T-helper 1 cell treated with Interleukin-12 subunit alpha and Interleukin-12 subunit beta and Interleukin-4 antibody, amounts not matched to agents 30 μg/mL and 1 μg/mL, for 36 hours (primary cell): ENCODE results near the gene BRICD5.

Experiments
- H3K27ac Mint-ChIP-seq: one replicate; pipeline ENCODE4 v1.8.0; 2021; ENCODE audit warnings: mild to moderate bottlenecking, mixed read lengths
- H3K27me3 Mint-ChIP-seq: one replicate; pipeline ENCODE4 v1.8.0; 2021; ENCODE audit warnings: low read depth, mixed read lengths
- H3K36me3 Mint-ChIP-seq: one replicate; pipeline ENCODE4 v1.8.0; 2021; ENCODE audit warnings: low read depth, mixed read lengths
- H3K4me1 Mint-ChIP-seq: one replicate; pipeline ENCODE4 v1.8.0; 2021; ENCODE audit warnings: low read depth, mixed read lengths
- H3K4me3 Mint-ChIP-seq: one replicate; pipeline ENCODE4 v1.8.0; 2021; ENCODE audit warnings: mild to moderate bottlenecking, moderate library complexity, mixed read lengths
- H3K9me3 Mint-ChIP-seq: one replicate; pipeline ENCODE4 v1.8.0; 2021; ENCODE audit warnings: mixed read lengths

The BRICD5 gene

DNA sequence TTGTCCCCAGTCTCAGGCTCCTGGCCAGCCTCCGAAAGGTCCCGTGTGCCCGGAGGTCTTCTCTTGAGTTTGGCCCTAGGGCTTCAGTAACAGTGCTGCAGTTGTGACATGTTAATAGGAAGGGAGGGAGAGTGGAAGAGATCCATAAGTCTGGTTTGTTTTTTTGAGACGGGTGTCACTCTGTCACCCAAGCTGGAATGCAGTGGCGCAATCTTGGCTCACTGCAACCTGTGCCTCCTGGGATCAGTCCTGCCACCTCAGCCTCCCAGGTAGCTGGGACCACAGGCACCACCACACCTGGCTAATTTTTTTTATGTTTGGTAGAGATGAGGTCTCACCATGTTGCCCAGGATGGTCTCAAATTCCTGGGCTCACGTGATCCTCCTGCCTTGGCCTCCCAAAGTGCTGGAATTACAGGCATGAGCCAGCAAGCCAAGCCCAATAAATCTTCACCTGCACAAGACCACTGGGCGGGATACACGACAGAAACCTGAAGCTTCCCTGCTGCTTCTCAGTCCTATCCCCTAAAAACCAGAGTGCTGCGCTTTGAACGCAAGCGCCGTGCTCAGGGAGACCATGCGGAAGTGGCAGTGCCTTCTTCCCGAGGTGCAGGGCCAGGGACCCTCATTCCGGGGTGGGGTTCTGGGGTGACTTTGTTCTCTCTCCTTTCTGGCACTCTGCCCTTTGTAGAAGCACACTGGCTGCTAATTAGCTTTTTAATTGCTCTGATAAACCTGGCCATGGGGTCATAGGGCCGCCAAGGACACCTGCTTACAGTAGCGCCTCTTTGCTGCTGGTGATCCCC lies 44.2 kb downstream of the BRICD5 start:
- no peaks in the 10 kb centered on the region for H3K9me3 Mint-ChIP-seq
- no peaks in the 10 kb centered on the region for H3K27me3 Mint-ChIP-seq
- no peak overlapping the region for H3K27ac Mint-ChIP-seq
- no peaks in the 10 kb centered on the region for H3K4me1 Mint-ChIP-seq
- H3K4me3 Mint-ChIP-seq = no peak overlapping the region
- H3K36me3 Mint-ChIP-seq = peaks cover 8% of the 10 kb centered on the region

DNA sequence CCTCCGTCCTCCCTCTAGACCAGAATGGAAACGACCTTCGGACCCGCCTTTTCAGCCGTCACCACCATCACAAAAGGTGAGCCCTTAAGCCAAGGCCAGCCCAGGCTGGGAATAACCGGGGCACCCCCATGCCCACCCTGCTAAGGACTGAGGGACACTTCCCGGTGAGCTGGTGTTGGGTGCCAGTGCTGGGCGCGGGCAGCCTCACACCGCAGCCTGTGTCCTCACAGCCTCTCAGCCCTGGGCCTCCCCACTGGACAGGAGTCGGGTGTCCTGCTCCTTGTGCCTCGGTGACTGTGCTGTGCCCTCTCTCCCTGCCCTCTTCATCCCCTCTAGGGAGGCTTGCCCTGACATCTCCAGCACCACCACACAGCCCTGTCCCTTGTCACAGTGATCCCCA lies 44.8 kb downstream of the BRICD5 start:
- H3K4me1 Mint-ChIP-seq = no peaks in the 10 kb centered on the region
- H3K9me3 Mint-ChIP-seq = no peaks in the 10 kb centered on the region
- no peak overlapping the region for H3K27ac Mint-ChIP-seq
- peaks cover 8% of the 10 kb centered on the region for H3K36me3 Mint-ChIP-seq
- H3K4me3 Mint-ChIP-seq = no peak overlapping the region
- no peaks in the 10 kb centered on the region for H3K27me3 Mint-ChIP-seq

DNA sequence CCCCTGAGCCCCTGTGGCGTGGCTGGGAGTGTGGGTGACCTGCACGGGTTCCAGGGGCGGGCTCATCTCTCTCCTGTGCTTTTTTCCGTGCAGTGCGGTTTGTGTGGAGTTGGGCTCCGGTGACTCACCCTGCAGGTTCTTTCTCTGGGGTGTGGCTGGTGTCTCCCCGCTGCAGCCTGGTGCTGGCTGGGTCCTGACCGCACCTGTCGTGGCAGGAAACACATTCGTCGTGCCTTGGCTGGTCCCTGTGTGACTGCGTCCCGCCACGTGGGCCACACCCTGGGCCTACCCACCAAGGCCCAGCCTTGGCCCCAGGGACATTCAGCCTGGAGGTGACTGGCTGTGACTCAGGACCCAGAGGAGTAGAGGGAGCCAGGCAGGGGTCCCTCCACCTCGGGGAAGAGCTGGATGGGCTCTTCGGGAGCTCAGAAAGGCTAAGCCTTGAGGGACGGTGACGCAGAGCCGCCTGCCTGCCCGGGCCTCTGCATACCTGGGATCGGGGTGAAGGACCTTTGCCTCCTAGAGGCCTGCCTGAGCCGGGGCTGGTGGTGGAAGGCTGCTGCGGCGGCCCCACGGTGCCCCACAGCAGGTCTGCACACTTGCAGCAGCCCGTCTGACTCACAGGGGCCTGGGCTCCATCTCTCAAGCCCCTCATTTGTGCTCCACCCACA lies 47.3 kb downstream of the BRICD5 start:
- no peak overlapping the region for H3K27ac Mint-ChIP-seq
- no peaks in the 10 kb centered on the region for H3K27me3 Mint-ChIP-seq
- peaks cover 8% of the 10 kb centered on the region for H3K36me3 Mint-ChIP-seq
- H3K4me1 Mint-ChIP-seq = no peaks in the 10 kb centered on the region
- no peak overlapping the region for H3K4me3 Mint-ChIP-seq
- H3K9me3 Mint-ChIP-seq = no peaks in the 10 kb centered on the region

DNA sequence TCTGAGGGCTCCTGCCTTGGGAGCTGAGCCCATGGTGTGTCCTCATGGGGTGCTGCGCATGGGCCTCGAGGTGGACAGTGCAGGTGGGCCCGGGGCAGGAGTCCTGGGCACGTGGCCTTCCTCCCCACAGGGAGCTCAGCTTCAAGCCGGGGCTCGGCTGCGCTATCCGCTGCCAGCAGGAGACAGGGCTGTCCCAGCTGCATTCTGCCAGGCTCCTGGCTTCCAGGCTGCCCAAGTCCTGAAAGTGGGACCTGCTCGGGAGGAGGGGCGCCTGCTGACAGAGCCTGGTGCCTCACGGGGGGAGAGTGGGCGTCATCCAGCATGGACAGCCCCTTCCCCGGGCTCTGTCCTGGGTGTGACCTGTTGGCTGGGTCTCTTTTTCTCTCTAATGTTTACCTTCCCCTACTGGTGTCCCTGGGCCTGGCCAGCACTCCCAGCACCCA lies 48.0 kb downstream of the BRICD5 start:
- H3K27ac Mint-ChIP-seq = no peak overlapping the region
- H3K4me1 Mint-ChIP-seq = peaks cover 2% of the 10 kb centered on the region
- H3K27me3 Mint-ChIP-seq = no peaks in the 10 kb centered on the region
- no peak overlapping the region for H3K4me3 Mint-ChIP-seq
- H3K36me3 Mint-ChIP-seq = peaks cover 8% of the 10 kb centered on the region
- no peaks in the 10 kb centered on the region for H3K9me3 Mint-ChIP-seq

DNA sequence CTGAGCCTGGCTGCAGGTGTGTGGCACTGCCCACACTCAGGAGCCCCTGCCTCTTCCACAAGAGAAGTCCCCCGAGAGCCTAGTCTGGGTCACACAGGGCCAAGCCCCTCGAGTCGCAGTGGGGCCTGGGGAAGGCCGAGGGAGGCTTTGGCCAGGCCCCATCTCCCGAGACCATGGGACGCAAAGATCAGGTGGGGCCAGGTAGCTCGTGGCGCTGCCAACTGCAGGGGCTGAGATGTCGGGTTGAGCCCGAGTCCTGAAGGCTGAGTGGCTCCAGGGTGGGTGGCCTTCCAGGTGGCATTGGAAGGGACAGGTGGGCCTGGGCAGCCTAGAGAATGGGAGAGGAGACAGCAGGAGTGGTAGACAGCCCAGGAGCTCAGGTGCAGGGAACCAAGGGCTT lies 48.8 kb downstream of the BRICD5 start:
- H3K27me3 Mint-ChIP-seq = no peaks in the 10 kb centered on the region
- no peak overlapping the region for H3K27ac Mint-ChIP-seq
- H3K4me1 Mint-ChIP-seq = peaks cover 7% of the 10 kb centered on the region
- H3K36me3 Mint-ChIP-seq = peaks cover 8% of the 10 kb centered on the region
- H3K4me3 Mint-ChIP-seq = no peak overlapping the region
- no peaks in the 10 kb centered on the region for H3K9me3 Mint-ChIP-seq

DNA sequence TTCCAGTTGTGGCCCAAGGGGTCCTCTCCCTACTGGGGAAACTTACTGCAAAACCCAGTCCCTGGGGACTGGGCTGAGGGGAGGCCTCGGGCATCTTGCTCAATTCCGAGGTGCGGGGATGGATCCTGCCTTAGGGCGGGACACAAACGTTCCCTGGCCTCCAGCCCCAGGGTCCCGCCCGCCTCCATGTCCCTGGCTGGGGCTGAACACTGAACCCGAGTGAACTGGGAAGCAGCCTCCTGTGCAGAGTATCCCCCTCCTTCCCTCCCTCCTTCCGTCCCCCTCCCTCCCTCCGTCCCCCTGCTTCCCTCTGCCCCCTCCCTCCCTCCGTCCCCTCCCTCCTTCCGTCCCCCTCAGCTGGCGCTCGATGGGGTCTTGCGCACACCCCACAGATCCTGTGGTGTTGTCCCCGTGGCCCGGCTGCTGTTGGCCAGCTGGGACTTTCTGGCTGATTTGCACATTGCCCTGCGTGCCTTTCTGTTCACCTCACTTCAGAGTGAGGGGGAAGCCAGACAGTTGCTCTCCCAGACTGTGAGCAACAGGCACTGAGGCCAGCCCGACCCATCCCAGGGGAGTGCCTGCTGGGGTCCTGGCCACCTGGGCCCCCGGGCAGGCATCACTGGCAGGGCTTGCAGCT lies 49.6 kb downstream of the BRICD5 start:
- peaks cover 16% of the 10 kb centered on the region for H3K4me1 Mint-ChIP-seq
- no peaks in the 10 kb centered on the region for H3K27me3 Mint-ChIP-seq
- no peak overlapping the region for H3K4me3 Mint-ChIP-seq
- H3K36me3 Mint-ChIP-seq = peaks cover 11% of the 10 kb centered on the region
- no peak overlapping the region for H3K27ac Mint-ChIP-seq
- no peaks in the 10 kb centered on the region for H3K9me3 Mint-ChIP-seq
